ENCODE data around the gene SOS2.

Gene SOS2

GRCh38 chr14:50070840-50071548 lies 160.4 kb downstream of the SOS2 start:
- H3K27ac ChIP-seq (ENCODE audit: low read depth, low read length) = no peak overlapping the region
- no peak for DNase-seq

GRCh38 chr14:50070230-50070629 lies 161.1 kb downstream of the SOS2 start:
- no peak overlapping the region for H3K4ac ChIP-seq (ENCODE audit: low read depth, low read length)
- no peak overlapping the region for H4K8ac ChIP-seq (ENCODE audit: low read depth, low read length)
- no peak overlapping the region for H3K4me3 ChIP-seq (ENCODE audit: low read length)
- no peak for DNase-seq
- WGBS (ENCODE audit: extremely low coverage, insufficient coverage, low lambda C conversion rate) = no CpG with 5 or more reads among the region's 3 CpGs
- no peak overlapping the region for H3K27ac ChIP-seq (ENCODE audit: low read depth, low read length)
- no peak overlapping the region for H2BK120ac ChIP-seq (ENCODE audit: low read depth, low read length)
- H3K79me2 ChIP-seq (ENCODE audit: control insufficient read depth, insufficient read depth, low read length) = no peaks in the 10 kb centered on the region
- H3K18ac ChIP-seq (ENCODE audit: low read length) = no peak overlapping the region
- no peak overlapping the region for H4K5ac ChIP-seq (ENCODE audit: low read length)
- no peak overlapping the region for H3K4me2 ChIP-seq (ENCODE audit: low read length)
- H3K56ac ChIP-seq (ENCODE audit: low read length) = no peak overlapping the region
- no peak overlapping the region for H2BK15ac ChIP-seq (replicated peaks; ENCODE audit: low read depth)
- no peaks in the 10 kb centered on the region for H3K36me3 ChIP-seq (ENCODE audit: control insufficient read depth, insufficient read depth, low read length)
- no peak overlapping the region for H3K9ac ChIP-seq (ENCODE audit: low read length)
- H3K79me1 ChIP-seq (ENCODE audit: low read length) = no peaks in the 10 kb centered on the region
- H3K23ac ChIP-seq (ENCODE audit: low read length) = no peak overlapping the region
- no peak overlapping the region for H2BK5ac ChIP-seq (ENCODE audit: low read length)
- H2AK5ac ChIP-seq (ENCODE audit: low read length) = no peak overlapping the region
- no peaks in the 10 kb centered on the region for H3K27me3 ChIP-seq (ENCODE audit: insufficient read depth, low read length, poor library complexity)
- no peaks in the 10 kb centered on the region for H3K4me1 ChIP-seq (ENCODE audit: control insufficient read depth, low read depth, low read length)

More at GRCh38 chr14:50070840-50071548, 160.4 kb downstream of the SOS2 start:
- Histone ChIP-seq H3K27me3 (ENCODE audit: insufficient read depth, low read length, poor library complexity) (no peaks in the 10 kb centered on the region), H3K36me3 (ENCODE audit: control insufficient read depth, insufficient read depth, low read length) (no peaks in the 10 kb centered on the region), H3K4me1 (ENCODE audit: control insufficient read depth, low read depth, low read length) (no peaks in the 10 kb centered on the region), H4K8ac (ENCODE audit: low read depth, low read length) (no peak overlapping the region), H2BK5ac (ENCODE audit: low read length) (no peak overlapping the region), H3K56ac (ENCODE audit: low read length) (no peak overlapping the region), H2BK15ac (replicated peaks; ENCODE audit: low read depth) (no peak overlapping the region), H3K23ac (ENCODE audit: low read length) (no peak overlapping the region), H2AK5ac (ENCODE audit: low read length) (no peak overlapping the region), H4K5ac (ENCODE audit: low read length) (no peak overlapping the region), H2BK120ac (ENCODE audit: low read depth, low read length) (no peak overlapping the region), H3K4me2 (ENCODE audit: low read length) (no peak overlapping the region), H3K4ac (ENCODE audit: low read depth, low read length) (no peak overlapping the region), H3K18ac (ENCODE audit: low read length) (no peak overlapping the region), H3K9ac (ENCODE audit: low read length) (no peak overlapping the region), H3K79me1 (ENCODE audit: low read length) (no peaks in the 10 kb centered on the region), H3K4me3 (ENCODE audit: low read length) (no peak overlapping the region), H3K79me2 (ENCODE audit: control insufficient read depth, insufficient read depth, low read length) (no peaks in the 10 kb centered on the region)
- no CpG with 5 or more reads among the region's 13 CpGs for WGBS (ENCODE audit: extremely low coverage, insufficient coverage, low lambda C conversion rate)

- Histone ChIP-seq H3K56ac (ENCODE audit: low read length) (no peak overlapping the region), H3K18ac (ENCODE audit: low read length) (no peak overlapping the region), H3K27ac (ENCODE audit: low read depth, low read length) (no peak overlapping the region), H3K9ac (ENCODE audit: low read length) (no peak overlapping the region), H3K4me1 (ENCODE audit: control insufficient read depth, low read depth, low read length) (no peaks in the 10 kb centered on the region), H2BK5ac (ENCODE audit: low read length) (no peak overlapping the region), H3K27me3 (ENCODE audit: insufficient read depth, low read length, poor library complexity) (no peaks in the 10 kb centered on the region), H3K79me2 (ENCODE audit: control insufficient read depth, insufficient read depth, low read length) (no peaks in the 10 kb centered on the region), H3K36me3 (ENCODE audit: control insufficient read depth, insufficient read depth, low read length) (no peaks in the 10 kb centered on the region), H3K4ac (ENCODE audit: low read depth, low read length) (no peak overlapping the region), H2AK5ac (ENCODE audit: low read length) (no peak overlapping the region), H2BK15ac (replicated peaks; ENCODE audit: low read depth) (no peak overlapping the region), H4K8ac (ENCODE audit: low read depth, low read length) (no peak overlapping the region), H3K4me3 (ENCODE audit: low read length) (no peak overlapping the region), H3K4me2 (ENCODE audit: low read length) (no peak overlapping the region), H4K5ac (ENCODE audit: low read length) (no peak overlapping the region), H2BK120ac (ENCODE audit: low read depth, low read length) (no peak overlapping the region), H3K79me1 (ENCODE audit: low read length) (no peaks in the 10 kb centered on the region), H3K23ac (ENCODE audit: low read length) (no peak overlapping the region)
- DNase-seq = no peak
- no CpG with 5 or more reads among the region's 2 CpGs for WGBS (ENCODE audit: extremely low coverage, insufficient coverage, low lambda C conversion rate)
Observed at GRCh38 chr14:50069325-50069724, 162.1 kb downstream of the SOS2 start.

GRCh38 chr14:50068496-50068895 lies 162.9 kb downstream of the SOS2 start:
- Histone ChIP-seq H3K4ac (ENCODE audit: low read depth, low read length) (no peak overlapping the region), H3K9ac (ENCODE audit: low read length) (no peak overlapping the region), H2BK5ac (ENCODE audit: low read length) (no peak overlapping the region), H3K4me1 (ENCODE audit: control insufficient read depth, low read depth, low read length) (no peaks in the 10 kb centered on the region), H3K4me2 (ENCODE audit: low read length) (no peak overlapping the region), H3K4me3 (ENCODE audit: low read length) (no peak overlapping the region), H2BK120ac (ENCODE audit: low read depth, low read length) (no peak overlapping the region), H3K56ac (ENCODE audit: low read length) (no peak overlapping the region), H3K18ac (ENCODE audit: low read length) (no peak overlapping the region), H3K27ac (ENCODE audit: low read depth, low read length) (no peak overlapping the region), H3K79me1 (ENCODE audit: low read length) (no peaks in the 10 kb centered on the region), H2BK15ac (replicated peaks; ENCODE audit: low read depth) (no peak overlapping the region), H4K5ac (ENCODE audit: low read length) (no peak overlapping the region), H2AK5ac (ENCODE audit: low read length) (no peak overlapping the region), H4K8ac (ENCODE audit: low read depth, low read length) (no peak overlapping the region), H3K23ac (ENCODE audit: low read length) (no peak overlapping the region), H3K36me3 (ENCODE audit: control insufficient read depth, insufficient read depth, low read length) (no peaks in the 10 kb centered on the region), H3K27me3 (ENCODE audit: insufficient read depth, low read length, poor library complexity) (no peaks in the 10 kb centered on the region), H3K79me2 (ENCODE audit: control insufficient read depth, insufficient read depth, low read length) (no peaks in the 10 kb centered on the region)
- DNase-seq = no peak
- no CpG with 5 or more reads among the region's 7 CpGs for WGBS (ENCODE audit: extremely low coverage, insufficient coverage, low lambda C conversion rate)

GRCh38 chr14:50067723-50068495 lies 163.5 kb downstream of the SOS2 start:
- Histone ChIP-seq H3K27ac (ENCODE audit: low read depth, low read length) (no peak overlapping the region), H3K4me1 (ENCODE audit: control insufficient read depth, low read depth, low read length) (peaks cover under 1% of the 10 kb centered on the region), H3K4me3 (ENCODE audit: low read length) (no peak overlapping the region), H4K5ac (ENCODE audit: low read length) (no peak overlapping the region), H3K27me3 (ENCODE audit: insufficient read depth, low read length, poor library complexity) (no peaks in the 10 kb centered on the region), H4K8ac (ENCODE audit: low read depth, low read length) (no peak overlapping the region), H3K9ac (ENCODE audit: low read length) (no peak overlapping the region), H3K79me1 (ENCODE audit: low read length) (no peaks in the 10 kb centered on the region), H3K79me2 (ENCODE audit: control insufficient read depth, insufficient read depth, low read length) (no peaks in the 10 kb centered on the region), H2BK15ac (replicated peaks; ENCODE audit: low read depth) (no peak overlapping the region), H3K23ac (ENCODE audit: low read length) (no peak overlapping the region), H3K4ac (ENCODE audit: low read depth, low read length) (no peak overlapping the region), H3K4me2 (ENCODE audit: low read length) (no peak overlapping the region), H2BK5ac (ENCODE audit: low read length) (no peak overlapping the region), H3K36me3 (ENCODE audit: control insufficient read depth, insufficient read depth, low read length) (no peaks in the 10 kb centered on the region), H2BK120ac (ENCODE audit: low read depth, low read length) (no peak overlapping the region), H3K18ac (ENCODE audit: low read length) (no peak overlapping the region), H3K56ac (ENCODE audit: low read length) (no peak overlapping the region), H2AK5ac (ENCODE audit: low read length) (no peak overlapping the region)
- peak; percentile 22 for DNase-seq
- no CpG with 5 or more reads among the region's 8 CpGs for WGBS (ENCODE audit: extremely low coverage, insufficient coverage, low lambda C conversion rate)
